ENCODE data around the gene SLC10A7.

DNA sequence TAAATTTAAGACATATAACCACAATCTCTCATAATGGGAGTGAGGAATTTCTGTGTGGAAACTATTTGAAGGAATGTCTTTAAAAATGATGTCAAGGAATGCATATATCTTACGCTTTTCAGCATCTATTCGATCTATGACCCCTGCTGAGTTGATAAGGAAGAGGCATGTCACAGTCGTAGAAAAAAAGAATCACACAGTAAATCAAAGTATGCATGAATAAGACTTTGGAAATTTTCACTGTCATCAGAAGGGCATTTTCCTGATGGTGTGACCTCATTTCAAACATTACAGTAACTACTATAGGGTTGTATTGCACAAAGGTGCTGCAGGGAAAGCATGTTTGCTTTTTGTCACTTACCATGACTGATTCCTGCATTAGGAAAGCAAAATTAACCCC, 265.9 kb downstream of the SLC10A7 start:
- TF ChIP-seq POLR2AphosphoS5 (IDR thresholded peaks at IDR 0.05; ENCODE audit: low read depth, low read length) (no peak), POLR2A (IDR thresholded peaks at IDR 0.05; ENCODE audit: low read depth, low read length) (no peak)

Measured in GM12892 (cell line).